GM21360 (cell line): ENCODE data around the gene DUOXA2.

ENCODE experiments used
- ATAC-seq: cut with Tn5 transposase; IDR thresholded peaks from one replicate; pipeline ENCODE4 v1.9.1; 2021; ENCODE audit warnings: mild to moderate bottlenecking, moderate library complexity; ENCODE audit not compliant: unreplicated experiment

Gene DUOXA2

DNA sequence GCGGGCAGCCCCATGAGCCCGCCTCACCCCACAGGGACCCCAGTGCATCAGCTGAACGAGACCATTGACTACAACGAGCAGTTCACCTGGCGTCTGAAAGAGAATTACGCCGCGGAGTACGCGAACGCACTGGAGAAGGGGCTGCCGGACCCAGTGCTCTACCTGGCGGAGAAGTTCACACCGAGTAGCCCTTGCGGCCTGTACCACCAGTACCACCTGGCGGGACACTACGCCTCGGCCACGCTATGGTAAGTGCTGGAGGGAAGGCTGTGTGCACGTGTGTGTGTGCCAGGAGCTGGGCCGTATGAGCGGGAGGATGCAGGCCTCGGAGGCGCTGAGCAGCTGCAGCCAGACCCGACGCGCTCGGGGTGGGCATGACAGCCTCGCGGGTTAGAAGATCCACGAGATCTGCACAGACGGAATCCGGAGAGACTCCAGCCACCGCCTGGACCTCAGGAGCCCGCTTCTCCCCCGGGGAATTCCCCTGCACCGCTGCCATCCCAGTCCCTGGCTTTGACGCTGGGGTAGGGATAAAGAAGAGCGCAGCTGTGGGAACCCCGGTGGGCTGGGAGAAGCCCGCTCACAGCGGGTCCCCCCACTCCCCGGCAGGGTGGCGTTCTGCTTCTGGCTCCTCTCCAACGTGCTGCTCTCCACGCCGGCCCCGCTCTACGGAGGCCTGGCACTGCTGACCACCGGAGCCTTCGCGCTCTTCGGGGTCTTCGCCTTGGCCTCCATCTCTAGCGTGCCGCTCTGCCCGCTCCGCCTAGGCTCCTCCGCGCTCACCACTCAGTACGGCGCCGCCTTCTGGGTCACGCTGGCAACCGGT is 2.6 kb downstream of the DUOXA2 start:
- no peak for ATAC-seq

DNA sequence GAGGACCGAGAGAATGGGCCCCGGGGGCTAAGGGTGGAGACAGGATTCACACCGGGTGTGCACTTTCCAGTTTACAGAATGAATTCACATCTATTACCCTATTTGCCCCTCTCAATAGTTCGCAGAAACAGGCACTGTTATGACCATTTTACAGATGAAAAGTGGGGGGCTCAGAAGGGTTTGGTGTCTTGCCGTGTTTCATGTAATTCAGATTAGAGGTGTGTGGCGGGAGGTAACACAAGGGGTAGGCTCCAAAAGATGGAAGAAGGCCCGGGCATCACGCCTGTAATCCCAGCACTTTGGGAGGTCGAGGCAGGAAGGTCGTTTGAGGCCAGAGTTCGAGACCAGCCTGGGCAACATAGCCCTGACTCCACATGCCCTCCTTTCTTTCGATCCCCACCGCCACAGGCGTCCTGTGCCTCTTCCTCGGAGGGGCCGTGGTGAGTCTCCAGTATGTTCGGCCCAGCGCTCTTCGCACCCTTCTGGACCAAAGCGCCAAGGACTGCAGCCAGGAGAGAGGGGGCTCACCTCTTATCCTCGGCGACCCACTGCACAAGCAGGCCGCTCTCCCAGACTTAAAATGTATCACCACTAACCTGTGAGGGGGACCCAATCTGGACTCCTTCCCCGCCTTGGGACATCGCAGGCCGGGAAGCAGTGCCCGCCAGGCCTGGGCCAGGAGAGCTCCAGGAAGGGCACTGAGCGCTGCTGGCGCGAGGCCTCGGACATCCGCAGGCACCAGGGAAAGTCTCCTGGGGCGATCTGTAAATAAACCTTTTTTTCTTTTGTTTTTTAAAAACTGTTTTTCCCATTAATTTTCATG is 3.4 kb downstream of the DUOXA2 start:
- ATAC-seq: no peak

DNA sequence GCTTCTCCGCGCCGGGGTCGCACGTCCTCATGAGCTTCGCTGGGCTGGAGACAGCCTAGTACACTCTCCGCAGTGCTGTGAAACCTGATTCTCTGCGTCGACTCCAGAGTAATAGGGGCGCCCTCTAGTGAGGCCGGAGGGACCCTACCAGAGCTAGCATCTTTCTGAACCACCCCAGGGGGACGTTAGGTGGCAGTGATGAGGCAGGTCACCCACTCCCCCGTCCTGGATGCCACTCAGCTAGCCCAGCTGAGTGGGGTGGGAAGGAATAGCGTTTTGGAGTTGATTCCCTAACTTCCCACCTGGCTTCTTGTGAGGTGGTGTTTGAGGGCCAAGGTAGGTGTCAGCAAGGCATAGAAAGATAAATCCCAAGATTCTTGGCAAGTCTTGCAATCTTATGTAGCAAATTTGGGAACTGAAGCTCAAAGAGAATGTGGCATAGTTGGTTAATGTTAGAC is 4.0 kb downstream of the DUOXA2 start:
- peak; percentile 91 for ATAC-seq

DNA sequence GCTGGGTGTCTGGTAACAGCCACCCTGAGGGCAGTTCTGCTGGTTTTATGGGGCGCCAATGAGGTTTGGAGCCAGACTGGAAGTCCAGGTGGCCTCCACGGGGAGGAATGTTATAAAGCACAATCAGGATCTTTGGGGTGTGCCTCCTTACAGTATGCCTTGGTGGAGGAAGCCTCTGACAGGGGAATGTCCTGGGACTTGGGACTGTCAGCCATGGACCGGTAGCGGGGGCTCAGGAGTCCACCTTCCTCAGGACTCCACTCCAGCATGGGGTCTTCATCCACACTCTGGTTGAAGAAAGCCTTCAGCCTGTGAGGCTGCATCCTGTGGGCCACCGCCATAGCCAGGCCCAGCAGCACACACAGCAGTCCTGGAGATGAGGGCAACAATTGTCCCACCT is 4.9 kb downstream of the DUOXA2 start:
- ATAC-seq: no peak

DNA sequence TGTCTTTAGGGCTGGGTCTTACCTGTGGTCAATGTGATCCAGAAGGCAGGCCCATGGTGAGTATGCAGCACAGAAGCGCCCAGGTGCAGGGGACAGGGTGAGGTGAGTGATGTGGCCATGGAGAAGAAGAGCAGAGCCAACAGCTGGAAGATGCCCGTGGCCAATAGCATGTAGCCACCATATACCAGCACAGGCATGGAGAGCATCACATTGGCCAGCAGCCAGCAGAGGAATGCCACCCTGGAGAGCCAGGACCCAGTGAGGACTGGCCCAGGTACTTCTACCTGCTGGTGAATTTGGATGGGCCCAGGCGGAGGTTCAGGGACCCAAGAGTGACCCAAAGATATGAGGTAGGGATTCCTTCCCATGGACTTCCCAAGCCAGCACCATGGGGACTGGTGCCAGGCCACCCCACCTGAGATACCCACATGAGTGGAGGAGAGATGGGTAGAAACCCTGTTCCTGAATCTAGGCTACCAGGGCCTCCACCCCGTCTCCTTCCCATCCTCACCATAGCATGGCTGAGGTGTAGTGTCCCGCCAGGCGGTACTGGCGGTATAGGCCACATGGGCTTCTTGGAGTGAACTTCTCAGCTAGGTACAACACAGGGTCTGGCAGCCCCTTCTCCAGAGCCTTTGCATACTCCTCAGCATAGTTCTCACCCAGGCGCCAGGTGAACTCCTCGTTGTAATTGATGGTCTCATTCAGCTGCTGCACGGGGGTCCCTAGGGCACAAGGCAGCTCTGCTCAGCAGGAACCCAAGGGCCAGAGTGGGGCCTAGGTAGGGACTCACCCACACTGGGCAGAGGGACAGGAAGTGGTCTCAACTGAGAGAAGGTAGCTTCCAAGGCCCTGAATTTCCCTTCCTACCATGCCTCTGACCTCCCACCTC is 6.2 kb downstream of the DUOXA2 start:
- no peak for ATAC-seq

DNA sequence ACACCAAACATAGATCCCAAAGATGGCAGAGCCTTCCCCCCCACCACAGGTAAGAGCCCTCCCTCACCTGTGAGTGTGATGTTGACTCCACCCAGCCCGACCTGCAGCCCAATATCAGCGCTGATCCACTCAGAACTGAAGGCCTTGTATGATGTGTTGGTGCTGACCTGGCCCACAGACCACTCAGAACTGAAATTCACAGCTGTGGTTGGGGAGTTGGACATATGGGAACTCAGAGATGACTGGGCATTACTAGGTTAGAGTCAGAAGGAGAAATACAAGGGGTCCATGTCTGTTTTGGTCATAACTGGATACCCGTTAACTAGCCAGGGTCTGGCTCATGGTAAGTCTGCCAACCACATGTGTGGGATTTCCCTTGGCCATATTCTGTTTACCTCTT is 6.9 kb downstream of the DUOXA2 start:
- no peak for ATAC-seq

DNA sequence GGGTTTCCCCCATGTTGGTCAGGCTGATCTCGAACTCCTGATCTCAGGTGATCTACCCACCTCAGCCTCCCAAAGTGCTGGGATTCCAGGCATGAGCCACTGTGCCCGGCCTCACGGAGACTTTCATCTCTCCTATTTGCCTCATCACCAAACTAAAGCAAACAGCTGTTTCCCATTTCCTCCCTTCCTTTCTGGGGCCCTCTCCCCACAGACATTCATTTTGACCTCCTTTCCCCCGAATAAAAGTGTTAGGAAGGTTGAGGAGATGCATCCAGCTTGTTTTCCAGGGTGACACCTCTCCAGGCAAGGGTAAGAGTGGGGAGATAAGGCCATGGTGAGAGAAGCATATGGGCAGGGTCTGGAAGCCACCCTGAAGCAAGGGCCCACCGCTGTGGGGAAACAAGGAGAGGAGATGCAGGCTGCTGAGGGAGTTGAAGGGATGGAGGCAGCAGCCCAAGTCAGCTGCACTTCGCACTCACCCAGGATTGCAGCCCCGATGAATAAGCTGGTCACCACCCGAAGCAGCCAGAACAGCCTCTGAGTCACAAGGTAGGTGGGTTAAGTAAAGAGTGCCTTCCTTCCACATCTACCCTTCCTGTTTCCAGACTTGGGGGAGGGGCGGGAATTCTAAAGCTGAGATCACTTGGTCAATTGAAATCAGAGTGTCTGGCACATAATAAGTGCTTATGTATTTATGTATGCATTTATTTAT is 7.7 kb downstream of the DUOXA2 start:
- ATAC-seq: no peak

DNA sequence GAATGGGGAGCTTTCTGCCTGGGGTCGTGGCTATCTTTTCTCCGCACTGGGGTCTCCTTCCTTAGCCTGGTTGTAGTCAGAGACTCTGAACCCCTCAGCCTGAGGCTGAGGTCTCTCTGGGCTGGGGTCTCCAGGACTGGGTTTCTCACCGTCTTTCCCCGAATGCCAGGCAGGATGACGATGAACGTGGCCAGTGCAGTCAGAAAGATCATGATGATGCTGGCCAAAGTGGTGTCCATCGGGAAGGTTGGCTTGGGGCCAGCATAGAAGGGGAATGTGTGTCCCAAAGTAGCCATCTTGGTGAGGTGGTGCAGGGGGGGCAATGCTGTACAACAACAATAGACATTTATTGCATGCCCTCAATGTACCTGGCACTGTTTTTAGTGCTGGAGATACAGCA is 8.6 kb downstream of the DUOXA2 start:
- no peak for ATAC-seq

DNA sequence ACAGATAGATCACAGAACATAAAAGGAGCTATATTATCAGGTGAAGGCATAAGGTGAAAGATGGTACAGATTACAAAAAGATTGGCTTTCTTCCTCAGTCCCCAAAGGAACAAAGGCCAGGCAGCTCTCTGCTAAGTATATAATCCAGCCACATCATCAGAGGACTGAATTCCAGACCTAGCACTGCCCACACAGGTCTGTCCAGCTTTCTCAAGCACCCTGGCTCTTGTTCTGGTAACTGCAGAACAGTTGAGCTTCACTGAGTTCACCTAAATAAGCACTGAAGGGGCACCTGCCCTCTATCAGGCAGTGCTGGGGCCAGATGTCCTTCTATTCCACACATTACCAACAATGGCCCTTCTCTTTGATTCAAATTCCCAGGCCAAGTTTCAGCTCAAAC is 9.3 kb downstream of the DUOXA2 start:
- no peak for ATAC-seq

DNA sequence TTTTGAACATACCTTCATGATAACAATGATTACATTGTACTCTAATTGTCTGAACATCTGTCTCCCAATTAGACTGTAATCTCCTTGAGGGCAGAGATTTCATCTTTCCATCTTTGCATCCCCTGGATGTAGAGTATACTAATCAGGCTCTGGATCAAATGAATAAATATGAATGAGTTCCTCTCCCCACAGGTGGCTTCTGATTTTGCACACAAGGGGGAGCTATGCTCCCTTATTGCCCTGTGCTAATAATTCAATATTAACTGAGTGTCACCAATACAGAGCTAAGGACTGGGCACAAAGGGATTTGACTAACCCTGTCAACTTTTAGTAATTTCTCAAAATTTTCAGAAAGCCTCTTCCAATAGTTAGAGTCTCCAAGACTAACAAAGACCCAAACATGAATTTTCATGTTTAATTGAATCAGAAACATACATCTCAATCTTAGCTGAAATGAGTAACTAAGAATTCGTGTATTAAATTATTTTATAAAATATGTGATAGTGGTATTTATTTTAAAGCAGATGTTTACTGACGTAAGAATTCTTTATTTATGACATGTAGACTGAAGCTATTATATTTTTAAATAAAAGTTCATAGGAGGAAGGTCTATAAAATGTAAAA is 12.5 kb downstream of the DUOXA2 start:
- ATAC-seq: no peak

DNA sequence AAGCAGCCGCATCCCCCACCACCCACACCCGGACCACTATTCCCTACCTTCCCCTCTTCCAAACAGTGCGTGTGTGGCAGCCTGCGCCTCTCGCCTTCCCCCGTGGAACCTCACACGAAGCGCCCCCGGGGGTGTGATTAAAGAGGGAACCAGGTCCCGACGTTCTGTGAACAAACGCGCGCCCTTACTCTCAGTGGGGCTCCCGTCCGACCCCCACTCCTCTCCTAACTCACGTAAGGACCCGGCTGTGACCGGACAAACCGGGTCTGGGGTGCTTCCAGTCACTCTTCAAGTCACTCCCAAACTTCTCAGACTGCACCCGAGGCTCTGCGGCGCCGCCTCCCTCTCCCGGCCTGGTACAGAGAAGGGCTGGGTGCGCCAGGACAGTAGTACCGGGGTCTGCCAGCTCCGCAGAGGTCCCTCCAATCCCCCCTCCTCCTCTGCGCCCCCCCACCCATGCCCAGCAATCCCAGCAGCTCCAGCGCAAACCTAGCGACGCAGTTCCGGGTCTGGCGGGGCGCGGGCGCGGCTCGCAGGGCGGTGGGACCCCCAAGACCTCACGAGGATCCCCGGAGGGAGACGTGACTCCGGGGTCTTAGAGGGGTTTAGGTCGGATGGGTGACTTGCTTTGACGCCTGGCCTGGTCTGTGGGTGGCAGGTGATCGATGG is 15.0 kb downstream of the DUOXA2 start:
- no peak for ATAC-seq

DNA sequence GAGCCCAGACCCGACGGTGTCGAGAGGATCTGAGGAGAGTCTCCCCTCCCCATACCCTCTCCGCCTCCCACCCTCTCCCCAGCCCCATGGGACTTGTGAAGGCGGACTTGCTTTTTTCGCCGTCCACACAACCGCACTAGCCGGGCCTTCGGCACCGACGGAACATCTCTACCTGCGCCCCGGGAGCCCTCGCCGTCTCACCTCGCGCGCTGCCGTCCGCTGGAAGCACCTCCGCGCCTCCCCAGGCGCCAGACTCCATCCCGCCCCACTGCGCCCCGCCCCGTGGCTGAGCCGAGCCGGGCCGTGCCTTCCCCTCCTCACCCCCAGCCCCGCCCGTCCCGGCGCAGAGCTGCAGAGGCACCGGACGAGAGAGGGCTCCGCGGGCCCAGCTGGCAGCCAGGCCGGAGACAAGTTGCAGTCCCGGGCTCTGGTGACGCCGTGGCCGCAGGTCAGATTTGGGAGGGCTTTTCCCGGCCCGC is 15.6 kb downstream of the DUOXA2 start, which contains the start of the genes DUOX1 and DUOXA1:
Gene DUOX1, plus strand, starts transcription at position 344 of the 479 bp plus-strand sequence. CDS start 1,973 bp downstream, outside the sequence.
Gene DUOXA1, minus strand, starts transcription at position 229 of the 479 bp plus-strand sequence. CDS start 6,865 bp downstream, outside the sequence.
- ATAC-seq: no peak

DNA sequence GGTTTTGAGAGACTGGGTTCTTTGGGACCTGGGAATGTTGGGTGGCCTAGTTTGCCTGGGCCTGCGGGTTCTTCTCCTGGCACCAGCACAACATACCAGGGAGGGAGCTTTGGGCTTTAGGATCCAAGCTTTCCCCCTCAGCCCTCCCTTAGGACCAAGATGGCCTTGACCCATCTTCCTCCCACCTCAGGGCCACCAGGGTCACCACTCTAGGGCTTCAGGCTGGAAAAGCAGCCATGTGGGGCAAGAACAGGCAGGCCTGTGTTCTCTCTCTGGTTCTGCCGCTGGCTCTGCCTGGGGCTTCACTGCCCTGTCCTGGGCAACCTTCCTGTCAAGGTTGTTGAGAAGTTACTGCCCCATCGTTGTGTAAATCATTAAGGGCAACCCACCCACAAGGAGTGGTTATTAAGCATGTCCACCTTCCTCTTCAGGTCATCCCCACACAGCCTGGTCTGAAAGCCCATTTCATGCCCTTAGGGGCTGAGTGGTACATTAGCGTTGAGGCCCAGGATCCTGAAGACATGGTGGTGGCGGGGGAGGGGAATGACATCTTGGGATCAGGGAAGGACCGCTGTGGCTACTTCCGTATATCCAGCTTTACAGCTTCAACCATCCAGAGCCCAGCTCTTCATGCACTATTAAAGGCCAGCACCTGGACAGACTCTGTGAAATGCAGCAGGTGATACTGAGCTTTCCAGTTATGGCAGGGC is 16.3 kb downstream of the DUOXA2 start:
- no peak for ATAC-seq

DNA sequence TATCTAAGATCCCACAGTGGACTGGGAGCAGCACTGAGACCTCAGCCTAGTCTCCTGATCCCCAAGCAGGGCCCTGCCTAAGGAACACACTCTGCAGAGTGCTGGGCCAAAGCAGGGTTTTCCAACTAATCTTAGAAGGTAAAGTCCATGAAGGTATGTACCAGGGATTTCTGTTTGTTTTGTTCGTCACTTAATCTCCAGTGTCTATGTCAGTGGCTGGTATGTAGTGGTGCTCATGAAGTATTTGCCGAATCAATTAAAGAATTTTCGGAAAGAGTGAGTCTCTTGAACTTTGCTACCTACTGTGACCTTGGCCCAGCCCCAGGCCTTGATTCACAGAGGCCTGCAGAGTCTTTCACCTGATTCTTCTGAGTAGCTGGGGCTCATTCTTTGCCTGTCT is 17.4 kb downstream of the DUOXA2 start:
- ATAC-seq: no peak

DNA sequence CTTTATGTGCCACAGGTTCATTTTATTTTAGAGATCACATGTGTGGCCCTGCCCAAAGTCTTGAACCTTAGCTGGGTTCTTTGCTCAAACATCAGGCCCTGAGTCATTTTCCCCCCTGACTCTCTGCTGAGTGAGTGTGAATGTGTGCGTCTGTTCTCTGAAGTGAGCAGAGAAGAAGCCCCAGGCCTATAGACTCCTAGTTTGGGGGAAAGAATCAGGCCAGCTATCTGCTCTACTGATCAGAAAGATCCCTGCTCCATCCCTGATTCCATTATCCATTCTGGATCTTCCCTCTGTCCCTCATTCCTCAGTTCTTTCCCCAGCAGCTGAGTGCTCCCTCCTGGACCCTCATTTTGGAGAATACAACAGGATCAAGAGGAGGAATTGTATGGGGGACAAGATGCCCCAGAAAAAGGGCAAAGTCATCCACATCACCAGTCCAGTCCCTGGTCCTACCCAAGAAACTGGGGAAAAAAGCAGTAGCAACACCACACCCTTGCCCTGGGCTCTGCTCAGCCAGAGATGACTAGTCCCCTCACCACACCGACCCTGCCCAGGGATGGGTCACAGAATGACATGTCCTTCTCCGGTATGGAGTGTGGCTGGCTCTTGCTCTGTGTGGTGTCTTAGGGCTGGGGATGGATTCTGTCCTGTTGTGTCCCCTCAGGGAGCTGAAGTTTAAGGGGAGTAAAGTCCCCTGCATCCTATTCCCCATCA is 18.9 kb downstream of the DUOXA2 start:
- no peak for ATAC-seq

DNA sequence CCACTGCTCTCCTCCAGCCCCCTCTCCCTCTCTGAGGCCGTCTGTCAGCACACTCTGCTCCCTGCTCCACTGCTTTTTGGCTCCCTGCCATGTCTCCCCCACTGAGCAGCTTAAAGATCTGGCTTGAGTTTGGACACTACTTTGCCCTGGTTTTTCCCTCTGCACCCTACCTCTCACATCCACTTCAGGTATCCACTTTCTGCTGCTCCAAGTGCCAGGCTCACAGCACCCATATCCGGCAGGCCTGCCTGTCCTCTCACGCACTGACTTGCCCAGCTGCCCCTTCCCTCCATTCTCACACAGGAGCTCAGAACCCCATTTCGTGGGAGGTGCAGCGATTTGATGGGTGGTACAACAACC is 19.4 kb downstream of the DUOXA2 start:
- no peak for ATAC-seq

DNA sequence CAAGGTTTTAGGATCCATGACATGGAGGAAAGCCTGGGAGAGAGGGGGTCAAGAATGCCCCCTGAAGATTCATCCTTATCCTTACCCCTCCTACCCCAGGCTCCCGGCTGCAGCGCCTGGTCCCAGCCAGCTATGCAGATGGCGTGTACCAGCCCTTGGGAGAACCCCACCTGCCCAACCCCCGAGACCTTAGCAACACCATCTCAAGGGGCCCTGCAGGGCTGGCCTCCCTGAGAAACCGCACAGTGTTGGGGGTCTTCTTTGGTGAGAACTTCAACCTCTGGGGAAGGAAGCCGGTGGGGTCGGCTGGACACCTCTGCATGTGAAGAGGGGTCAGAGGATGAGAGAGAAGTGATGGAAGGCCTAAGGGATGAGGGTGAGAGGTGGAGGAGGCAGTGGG is 19.9 kb downstream of the DUOXA2 start:
- ATAC-seq: no peak
